HL-60 (cell line): ENCODE results near the gene SNAI1.

ENCODE experiments used
- CTCF ChIP-seq: IDR thresholded peaks from one replicate; pipeline ENCODE4 v1.5.1; 2011; ENCODE audit warnings: low read length, control low read depth, inconsistent platforms; ENCODE audit not compliant: insufficient read depth
- POLR2AphosphoS5 ChIP-seq: IDR thresholded peaks from 2 replicates; pipeline ENCODE4 v1.6.1; 2012; ENCODE audit warnings: low read depth
- TF ChIP-seq, protein P1 (sequence below): IDR thresholded peaks from 2 replicates; pipeline ENCODE4 v1.6.1; 2012; ENCODE audit warnings: low read depth; ENCODE audit not compliant: insufficient replicate concordance

GRCh38 chr20:49945701-49946477 lies 36.9 kb upstream of the SNAI1 start:
- TF ChIP-seq CTCF (no peak), POLR2AphosphoS5 (no peak)
- TF ChIP-seq, protein P1, sequence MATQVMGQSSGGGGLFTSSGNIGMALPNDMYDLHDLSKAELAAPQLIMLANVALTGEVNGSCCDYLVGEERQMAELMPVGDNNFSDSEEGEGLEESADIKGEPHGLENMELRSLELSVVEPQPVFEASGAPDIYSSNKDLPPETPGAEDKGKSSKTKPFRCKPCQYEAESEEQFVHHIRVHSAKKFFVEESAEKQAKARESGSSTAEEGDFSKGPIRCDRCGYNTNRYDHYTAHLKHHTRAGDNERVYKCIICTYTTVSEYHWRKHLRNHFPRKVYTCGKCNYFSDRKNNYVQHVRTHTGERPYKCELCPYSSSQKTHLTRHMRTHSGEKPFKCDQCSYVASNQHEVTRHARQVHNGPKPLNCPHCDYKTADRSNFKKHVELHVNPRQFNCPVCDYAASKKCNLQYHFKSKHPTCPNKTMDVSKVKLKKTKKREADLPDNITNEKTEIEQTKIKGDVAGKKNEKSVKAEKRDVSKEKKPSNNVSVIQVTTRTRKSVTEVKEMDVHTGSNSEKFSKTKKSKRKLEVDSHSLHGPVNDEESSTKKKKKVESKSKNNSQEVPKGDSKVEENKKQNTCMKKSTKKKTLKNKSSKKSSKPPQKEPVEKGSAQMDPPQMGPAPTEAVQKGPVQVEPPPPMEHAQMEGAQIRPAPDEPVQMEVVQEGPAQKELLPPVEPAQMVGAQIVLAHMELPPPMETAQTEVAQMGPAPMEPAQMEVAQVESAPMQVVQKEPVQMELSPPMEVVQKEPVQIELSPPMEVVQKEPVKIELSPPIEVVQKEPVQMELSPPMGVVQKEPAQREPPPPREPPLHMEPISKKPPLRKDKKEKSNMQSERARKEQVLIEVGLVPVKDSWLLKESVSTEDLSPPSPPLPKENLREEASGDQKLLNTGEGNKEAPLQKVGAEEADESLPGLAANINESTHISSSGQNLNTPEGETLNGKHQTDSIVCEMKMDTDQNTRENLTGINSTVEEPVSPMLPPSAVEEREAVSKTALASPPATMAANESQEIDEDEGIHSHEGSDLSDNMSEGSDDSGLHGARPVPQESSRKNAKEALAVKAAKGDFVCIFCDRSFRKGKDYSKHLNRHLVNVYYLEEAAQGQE = no peak
